Esophagus squamous epithelium (tissue), 5 donors: ENCODE measurements around the gene RYR1. TPM values are rescaled to one million over a fixed set of nuclear protein-coding genes. Genes with fewer than 3 reads are reported as not detected.

ENCODE experiments used
- DNase-seq: peaks from one replicate; lab custom pipeline; 2025; lab: John Stamatoyannopoulos, UW
- H3K27ac ChIP-seq, 4 donors: fragments of 200-600 bp; sonication (generic); one replicate each; pipeline ENCODE4 v1.5.1; 2016 to 2019; ENCODE audit warnings: mild to moderate bottlenecking in 1 of 4
- H3K27me3 ChIP-seq, 4 donors: fragments of 200-600 bp; sonication (generic); 1 replicate in 3 of 4; 2 replicates in 1 of 4; pipeline versions ENCODE4 v1.5.1 to v1.6.0; 2017 to 2021; ENCODE audit warnings: antibody characterized with exemption in 1 of 4
- H3K36me3 ChIP-seq, 3 donors: fragments of 200-600 bp; sonication (generic); one replicate each; pipeline ENCODE4 v1.5.1; 2016 to 2019
- H3K4me1 ChIP-seq, 3 donors: fragments of 200-600 bp; sonication (generic); one replicate each; pipeline ENCODE4 v1.5.1; 2017 to 2019
- H3K4me3 ChIP-seq, 4 donors: fragments of 200-600 bp; sonication (generic); 1 replicate in 3 of 4; 2 replicates in 1 of 4; pipeline ENCODE4 v1.5.1; 2016 to 2019; ENCODE audit warnings: mild to moderate bottlenecking in 2 of 4, moderate library complexity in 1 of 4
- H3K9me3 ChIP-seq, 3 donors: fragments of 200-600 bp; sonication (generic); one replicate each; pipeline ENCODE4 v1.5.1; 2016 to 2019
- POLR2A ChIP-seq, 4 donors: fragments of 450-650 bp; IDR thresholded peaks; one replicate each; pipeline ENCODE4 v1.6.1; 2017; ENCODE audit warnings: antibody characterized with exemption in 4 of 4, mild to moderate bottlenecking in 4 of 4, moderate library complexity in 3 of 4
- WGBS, 2 donors: methylation state at CpG; one replicate each; pipeline ENCODE4 v1.1.5; 2018; 5-methylcytosine and 5-hydroxymethylcytosine counted together
- intact Hi-C: fragments of 100-400 bp; cut with DNase I; formaldehyde crosslinking; loops from one replicate; pipeline ENCODE4 v1.15.0; 2022
- total RNA-seq, 4 donors: library from RNA; depleted of rRNA; stranded (reverse); fragments of >200 nt; gene quantifications; one replicate each; pipeline ENCODE4 v1.1.0, GENCODE V29; 2016
- TF ChIP-seq, protein P1 (sequence below), 6 experiments: fragments of 450-650 bp in 4 of 6; fragments of 200-600 bp in 2 of 6; sonication (generic) in 2 of 6; IDR thresholded peaks; one replicate each; pipeline ENCODE4 v1.5.1; 2016 to 2019; ENCODE audit warnings: antibody characterized with exemption in 6 of 6, mild to moderate bottlenecking in 4 of 6, moderate library complexity in 4 of 6
- donor health status: DM: yes; HTN: yes; CAD: no.

RYR1 gene
- total RNA-seq, 4 donors from 2014 or later = 11.2 to 18.3 (median 13.8) TPM

GRCh38 chr19:38412961-38413360 is 20.5 kb upstream of the RYR1 start:
- H3K27ac ChIP-seq = no peak overlapping the region
- TF ChIP-seq, protein P1, sequence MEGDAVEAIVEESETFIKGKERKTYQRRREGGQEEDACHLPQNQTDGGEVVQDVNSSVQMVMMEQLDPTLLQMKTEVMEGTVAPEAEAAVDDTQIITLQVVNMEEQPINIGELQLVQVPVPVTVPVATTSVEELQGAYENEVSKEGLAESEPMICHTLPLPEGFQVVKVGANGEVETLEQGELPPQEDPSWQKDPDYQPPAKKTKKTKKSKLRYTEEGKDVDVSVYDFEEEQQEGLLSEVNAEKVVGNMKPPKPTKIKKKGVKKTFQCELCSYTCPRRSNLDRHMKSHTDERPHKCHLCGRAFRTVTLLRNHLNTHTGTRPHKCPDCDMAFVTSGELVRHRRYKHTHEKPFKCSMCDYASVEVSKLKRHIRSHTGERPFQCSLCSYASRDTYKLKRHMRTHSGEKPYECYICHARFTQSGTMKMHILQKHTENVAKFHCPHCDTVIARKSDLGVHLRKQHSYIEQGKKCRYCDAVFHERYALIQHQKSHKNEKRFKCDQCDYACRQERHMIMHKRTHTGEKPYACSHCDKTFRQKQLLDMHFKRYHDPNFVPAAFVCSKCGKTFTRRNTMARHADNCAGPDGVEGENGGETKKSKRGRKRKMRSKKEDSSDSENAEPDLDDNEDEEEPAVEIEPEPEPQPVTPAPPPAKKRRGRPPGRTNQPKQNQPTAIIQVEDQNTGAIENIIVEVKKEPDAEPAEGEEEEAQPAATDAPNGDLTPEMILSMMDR (IDR thresholded peaks at IDR 0.05) = no peak
- TF ChIP-seq POLR2A (IDR thresholded peaks at IDR 0.05) = no peak
- H3K36me3 ChIP-seq = peaks cover 0 to 15% (median 0%) of the 10 kb centered on the region in 3 donors
- 72 to 93% methylated on average over 5 to 7 of the region's 11 CpGs for WGBS, 2 donors
- peaks cover 0 to 6% (median 0%) of the 10 kb centered on the region in 4 donors for H3K27me3 ChIP-seq
- peaks cover 3 to 7% (median 4%) of the 10 kb centered on the region in 3 donors for H3K4me1 ChIP-seq
- intact Hi-C loops = no loop called here
- no peaks in the 10 kb centered on the region for H3K9me3 ChIP-seq
- no peak for DNase-seq
- no peak overlapping the region for H3K4me3 ChIP-seq

- WGBS, 2 donors = 85 to 100% methylated on average over 1 to 5 of the region's 6 CpGs
- H3K4me3 ChIP-seq = no peak overlapping the region
- intact Hi-C loops = no loop called here
Observed at GRCh38 chr19:38413416-38413815, 20.1 kb upstream of the RYR1 start.

DNA sequence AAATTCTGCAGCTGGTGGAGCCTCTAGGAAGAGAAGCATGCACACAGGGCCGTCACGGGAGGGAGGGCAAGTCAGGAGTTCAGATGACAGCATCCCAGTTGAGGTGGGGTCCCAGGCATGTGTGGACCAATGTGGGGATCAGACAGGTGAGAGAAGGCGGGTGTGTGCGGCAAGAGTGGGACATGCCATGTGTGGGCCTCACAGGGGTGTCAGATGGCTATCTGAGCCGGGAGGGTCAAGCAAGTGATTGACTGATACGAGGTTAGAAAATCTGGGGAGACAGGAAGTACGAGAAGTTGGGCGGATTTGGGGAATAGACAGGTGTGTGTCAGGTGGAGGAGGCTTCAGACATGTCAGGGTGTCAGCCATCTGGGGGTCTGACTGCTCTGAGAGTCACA is 16.3 kb upstream of the RYR1 start:
- no peak overlapping the region for H3K4me3 ChIP-seq
- H3K4me1 ChIP-seq = peaks cover 10 to 13% (median 10%) of the 10 kb centered on the region in 3 donors
- H3K9me3 ChIP-seq = no peaks in the 10 kb centered on the region
- no peak overlapping the region for H3K27ac ChIP-seq
- no peaks in the 10 kb centered on the region for H3K36me3 ChIP-seq
- no peak for DNase-seq
- intact Hi-C loops = no loop called here
- TF ChIP-seq, protein P1 (IDR thresholded peaks at IDR 0.05) = no peak
- WGBS, 2 donors = 59 to 64% methylated on average over 8 of the region's 8 CpGs
- peaks cover 0 to 37% (median 0%) of the 10 kb centered on the region in 4 donors for H3K27me3 ChIP-seq

More at GRCh38 chr19:38413416-38413815, 20.1 kb upstream of the RYR1 start:
- Histone ChIP-seq H3K27me3 (peaks cover 0 to 11% (median 0%) of the 10 kb centered on the region in 4 donors), H3K9me3 (no peaks in the 10 kb centered on the region), H3K4me1 (peaks cover 8 to 12% (median 9%) of the 10 kb centered on the region in 3 donors), H3K27ac (no peak overlapping the region), H3K36me3 (peaks cover 0 to 10% (median 0%) of the 10 kb centered on the region in 3 donors)
- no peak for TF ChIP-seq POLR2A (IDR thresholded peaks at IDR 0.05)
- TF ChIP-seq, protein P1 (IDR thresholded peaks at IDR 0.05) = no peak
- no peak for DNase-seq

GRCh38 chr19:38417544-38418506 is 15.7 kb upstream of the RYR1 start:
- WGBS, 2 donors = 4 to 6% methylated on average over 37 to 46 of the region's 49 CpGs

More at GRCh38 chr19:38417544-38418506, 15.7 kb upstream of the RYR1 start:
- no peak for DNase-seq
- Histone ChIP-seq H3K36me3 (no peaks in the 10 kb centered on the region), H3K9me3 (no peaks in the 10 kb centered on the region), H3K27me3 (peaks cover 0 to 44% (median 0%) of the 10 kb centered on the region in 4 donors), H3K4me3 (peak overlapping the region; percentile 6 to 63 (median 37)), H3K27ac (peak overlapping the region in 2 of 4 donors; percentile 21 to 28), H3K4me1 (peaks cover 10 to 13% (median 10%) of the 10 kb centered on the region in 3 donors)
- intact Hi-C loops = no loop called here
- TF ChIP-seq, protein P1 (IDR thresholded peaks at IDR 0.05) = peak in 2 of 6 experiments; percentile 6 to 11
- no peak for TF ChIP-seq POLR2A (IDR thresholded peaks at IDR 0.05)
